GM21786 (cell line): ENCODE results near the gene DDB1.

Experiments used
- ATAC-seq: cut with Tn5 transposase; IDR thresholded peaks from one replicate; pipeline ENCODE4 v1.9.1; 2021; ENCODE audit not compliant: unreplicated experiment

Gene DDB1

DNA sequence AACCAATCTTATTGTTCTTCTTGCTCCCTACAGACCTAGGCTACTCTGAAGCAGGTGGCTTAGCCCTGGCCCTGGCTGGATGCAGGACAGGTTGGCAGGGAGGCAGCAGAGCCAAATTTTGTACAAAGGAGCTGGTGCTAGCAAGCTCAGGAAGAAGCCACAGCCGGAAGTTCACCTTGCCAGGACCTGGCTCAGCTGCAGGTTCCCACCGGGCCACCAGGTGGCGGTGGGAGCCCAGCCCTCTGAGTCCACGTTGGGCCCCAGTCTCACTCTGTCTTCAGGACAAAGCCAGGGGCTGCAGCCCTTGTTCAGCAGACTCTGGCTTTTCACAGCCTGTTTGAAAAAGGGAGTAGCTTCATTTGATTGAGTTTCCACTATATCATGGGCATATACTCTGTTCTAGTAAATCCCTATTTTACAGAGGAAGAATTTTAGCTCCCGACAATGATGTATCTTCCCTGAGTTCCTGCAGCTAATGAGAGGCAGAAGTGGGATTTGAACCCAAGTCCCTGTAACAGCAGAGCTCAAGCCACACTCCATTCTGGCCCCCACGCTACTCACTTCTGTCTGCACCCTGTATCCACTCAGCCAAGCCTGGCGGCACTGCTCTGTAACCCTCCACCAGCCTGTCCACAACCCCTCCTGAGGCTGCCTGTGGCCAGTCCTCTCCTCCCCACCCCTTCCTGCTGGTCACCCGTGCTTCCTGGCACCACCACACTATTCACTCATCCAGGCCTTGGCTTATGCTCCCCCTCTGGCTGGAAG, 3.4 kb upstream of the DDB1 start:
- peak; percentile 46 for ATAC-seq

DNA sequence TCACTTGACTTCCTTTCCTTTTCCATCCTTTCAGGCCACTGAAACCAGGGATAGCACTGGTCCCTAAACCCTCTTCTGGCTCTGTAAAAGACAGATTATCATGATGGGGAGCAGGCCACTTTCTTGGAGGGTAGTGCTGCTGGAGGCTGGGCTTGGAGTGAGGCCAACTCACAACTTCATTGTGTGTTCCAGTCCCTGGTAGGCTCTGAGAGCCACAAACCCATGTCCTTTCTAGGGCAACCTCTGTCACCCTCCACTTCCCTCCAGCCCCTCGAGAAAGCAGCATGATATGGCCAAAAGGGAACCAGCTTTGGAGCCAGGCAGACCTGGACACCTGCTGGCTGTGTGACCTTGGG, 2.4 kb upstream of the DDB1 start:
- no peak for ATAC-seq

DNA sequence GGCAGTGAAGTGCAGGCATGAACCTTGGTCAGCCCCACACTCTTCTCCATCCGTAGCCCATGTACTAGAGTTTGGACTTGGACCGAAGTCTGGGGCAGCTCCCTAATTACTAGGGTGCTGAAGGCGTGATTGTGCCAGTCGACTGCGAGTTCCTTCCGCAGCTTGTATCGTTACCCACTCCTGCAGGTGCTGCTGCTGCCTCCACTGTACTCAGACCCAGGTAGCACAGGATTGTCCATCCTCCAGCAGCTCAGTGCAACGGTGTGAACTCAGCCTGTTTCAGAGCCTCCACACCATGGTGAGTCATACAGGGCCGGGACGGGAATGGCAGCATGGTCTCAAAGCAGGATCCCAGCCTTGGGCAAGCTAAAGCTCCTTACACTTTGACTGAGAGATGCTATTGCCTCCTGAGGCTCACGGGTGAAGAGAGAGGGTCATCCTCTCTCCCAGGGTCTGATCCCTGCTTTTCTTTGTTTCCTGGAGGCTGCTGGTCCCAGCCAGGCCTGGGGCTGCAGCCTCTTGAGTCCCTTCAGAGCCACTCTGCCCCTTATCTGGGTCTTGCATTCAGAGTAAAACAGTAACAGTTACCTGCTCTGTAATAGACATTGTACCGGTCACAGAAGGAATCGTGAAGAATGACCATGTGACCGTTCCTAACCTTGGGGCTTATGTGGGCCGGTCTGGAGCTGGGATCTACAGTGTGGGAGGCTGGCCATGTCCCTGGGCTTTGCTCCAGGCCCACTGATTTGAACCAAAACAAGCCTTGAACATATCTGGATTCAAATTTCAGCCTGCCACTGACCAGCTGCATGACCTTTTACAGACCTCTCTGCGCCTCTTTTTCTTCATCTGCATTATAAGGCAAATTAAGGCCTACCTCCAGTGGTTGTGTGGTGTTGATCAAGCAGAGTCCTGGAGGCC, 1.8 kb upstream of the DDB1 start:
- no peak for ATAC-seq

DNA sequence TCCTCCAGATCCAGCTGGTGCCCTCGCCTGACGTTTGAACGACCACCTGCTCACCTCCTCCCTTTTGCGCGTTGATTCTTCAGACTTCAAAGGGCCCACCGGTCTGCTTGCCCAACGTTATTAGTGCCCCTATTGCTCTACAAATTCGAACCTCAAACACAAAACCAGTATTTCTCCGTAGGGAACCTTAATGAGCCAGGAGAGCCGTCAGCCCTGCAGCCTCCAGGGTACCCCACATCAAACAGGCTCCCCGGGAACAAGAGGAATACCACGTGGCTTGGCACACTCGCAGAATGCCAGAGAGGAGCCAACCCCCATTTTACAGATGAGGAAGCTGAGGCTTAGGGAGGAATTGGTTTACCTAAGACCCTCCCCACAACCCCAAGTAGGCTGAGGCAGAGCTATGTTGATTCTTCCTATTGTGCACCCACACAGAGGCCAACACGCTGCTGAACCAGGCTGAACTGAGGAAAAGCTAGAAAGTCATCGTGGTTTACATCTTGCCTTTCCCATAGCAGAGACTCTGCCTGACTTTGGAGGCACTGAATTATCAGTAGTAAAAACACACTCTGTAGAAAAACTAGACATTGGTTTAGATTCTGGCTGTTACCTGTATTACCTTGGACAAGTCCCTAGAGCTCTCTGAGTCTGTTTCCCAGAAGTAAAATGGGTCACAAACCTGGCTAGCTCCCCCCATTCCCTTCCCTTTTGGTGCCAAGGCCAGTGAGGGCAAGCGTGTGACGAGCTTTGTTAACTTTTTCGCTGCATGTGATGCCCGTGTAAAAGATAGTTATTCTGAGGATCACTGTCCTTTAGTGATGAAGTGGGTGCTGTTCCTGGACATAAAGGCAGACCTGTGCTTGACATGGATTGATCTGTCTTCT, 887 bp upstream of the DDB1 start:
- ATAC-seq = no peak

DNA sequence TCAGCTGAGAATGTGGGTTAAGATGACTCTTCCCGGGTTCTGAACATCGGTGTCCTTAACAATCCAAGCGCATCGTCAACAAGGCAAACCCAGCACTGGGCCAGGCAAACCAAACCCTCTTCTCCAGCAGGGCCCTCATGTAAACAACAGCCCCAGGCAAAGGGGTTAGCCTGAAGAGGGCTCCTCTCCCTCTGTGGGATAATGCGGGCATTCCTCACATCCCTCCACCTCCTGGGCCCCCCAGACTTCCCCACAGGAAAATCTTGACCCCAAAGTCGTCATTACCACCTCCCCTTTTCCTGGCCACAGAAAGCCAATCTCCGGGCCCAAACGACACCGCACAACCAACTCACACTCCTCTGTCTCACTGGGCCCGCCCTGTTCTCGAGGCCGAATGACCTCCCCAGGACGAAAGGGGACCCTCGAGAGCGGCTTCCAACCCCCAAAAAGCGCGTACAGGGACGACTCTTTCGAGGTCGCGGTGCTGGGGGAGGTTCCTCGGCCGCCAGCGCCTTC, 566 bp downstream of the DDB1 start:
- no peak for ATAC-seq

DNA sequence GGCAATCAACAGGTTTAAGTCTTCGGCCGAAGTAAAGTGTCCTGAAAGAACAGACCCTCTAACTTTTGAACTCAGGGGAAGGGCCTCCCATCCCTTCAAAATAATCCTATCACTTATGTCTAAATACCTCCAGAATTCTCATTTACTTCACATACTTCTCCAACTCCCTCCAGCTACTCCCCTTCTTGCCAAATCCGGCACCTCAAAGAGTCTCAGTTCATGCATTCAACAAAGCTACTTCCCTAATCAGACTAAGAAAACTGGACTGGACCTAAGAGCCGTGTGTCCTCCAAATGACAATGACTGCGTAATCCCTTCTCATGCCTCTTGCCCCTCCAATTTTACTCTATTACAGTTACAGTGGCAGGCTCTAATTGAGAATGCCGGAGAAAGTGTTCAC, 1.3 kb downstream of the DDB1 start:
- no peak for ATAC-seq

DNA sequence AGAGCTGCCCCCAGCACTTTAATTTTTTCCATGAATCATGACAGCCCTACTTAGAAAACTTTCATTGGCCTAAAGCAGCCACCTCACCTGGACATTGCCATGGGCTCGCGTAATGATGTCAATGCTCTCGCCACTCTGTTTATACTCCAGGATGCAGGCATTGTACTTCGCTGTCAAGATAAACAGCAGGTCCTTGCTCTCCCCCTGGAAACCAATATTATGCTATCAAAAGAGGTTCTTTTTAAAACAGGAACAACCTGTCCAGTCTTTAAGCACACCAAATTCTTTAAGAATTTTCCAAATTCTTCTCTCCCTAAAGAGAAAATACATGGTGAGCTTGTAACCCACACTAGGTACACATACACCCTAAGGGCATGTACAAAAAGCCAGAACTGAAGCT, 3.0 kb downstream of the DDB1 start:
- ATAC-seq = no peak

DNA sequence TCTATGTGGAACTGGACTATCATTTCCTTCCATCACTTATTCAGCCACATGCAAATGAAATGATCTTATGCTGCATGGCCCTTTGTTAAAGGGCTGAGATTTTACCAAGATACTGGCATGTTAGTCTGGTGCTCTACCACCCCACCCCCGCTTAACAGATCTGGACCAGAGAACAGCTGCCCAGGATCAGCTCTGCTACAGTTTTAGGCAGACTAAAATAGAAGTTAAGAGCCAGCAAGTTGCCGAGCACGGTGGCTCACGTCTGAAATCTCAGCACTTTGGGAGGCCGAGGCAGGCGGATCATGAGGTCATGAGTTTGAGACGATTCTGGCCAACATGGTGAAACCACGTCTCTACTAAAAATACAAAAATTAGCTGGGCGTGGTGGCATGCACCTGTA, 4.6 kb downstream of the DDB1 start:
- ATAC-seq = no peak

DNA sequence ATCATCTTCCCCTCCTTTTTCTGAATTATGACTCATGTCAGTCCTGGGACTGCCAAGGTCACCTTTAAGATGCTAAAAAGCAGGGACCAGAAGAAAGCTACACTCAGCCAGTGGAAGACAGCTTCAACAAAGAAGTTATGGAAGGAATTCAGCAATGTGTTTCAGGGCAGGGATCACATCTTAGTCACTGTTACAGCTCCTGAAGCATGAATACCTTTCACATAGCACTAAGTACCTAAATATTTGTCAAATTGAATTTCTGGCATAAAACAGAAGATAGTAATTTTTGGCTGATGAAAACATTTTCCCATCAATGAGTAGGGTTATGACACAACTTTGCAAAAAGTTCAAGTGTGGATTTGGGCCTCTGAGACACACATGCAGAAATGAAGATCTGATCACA, 5.2 kb downstream of the DDB1 start:
- no peak for ATAC-seq

DNA sequence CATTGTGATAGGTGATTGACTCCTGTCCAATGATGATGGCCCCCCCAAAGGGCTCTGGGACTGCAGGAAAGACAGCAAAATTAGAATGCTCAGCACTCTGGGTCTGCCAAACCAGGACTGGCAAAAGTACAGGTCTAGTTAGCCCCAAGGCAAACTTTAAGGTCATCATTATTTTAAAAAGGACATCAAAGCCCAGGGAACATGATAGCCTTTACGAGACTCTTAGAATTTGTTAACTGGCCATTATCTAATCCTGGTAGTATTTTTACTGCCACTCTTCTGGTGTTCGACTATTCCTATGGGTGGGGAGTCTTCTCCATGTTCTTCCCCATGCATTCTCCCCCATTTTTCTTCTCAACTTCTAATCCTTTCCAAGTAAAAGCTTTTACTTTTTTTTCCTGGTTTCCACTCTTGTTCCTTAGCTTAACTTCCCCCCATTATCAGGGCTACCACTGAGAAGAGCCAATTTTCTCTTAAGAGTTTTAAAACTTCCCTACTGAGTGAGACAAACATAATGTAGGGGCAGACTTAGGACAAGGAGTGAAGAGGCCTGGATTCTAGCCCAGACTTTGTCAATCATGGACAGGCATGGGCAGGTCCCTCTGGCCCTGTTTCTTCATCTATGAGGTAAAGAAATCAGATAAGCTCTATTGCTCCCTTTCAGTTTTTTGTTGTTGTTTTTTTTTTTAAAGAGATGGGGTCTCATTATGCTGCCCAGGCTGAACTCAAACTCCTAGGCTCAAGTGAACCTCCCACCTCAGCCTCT, 7.1 kb downstream of the DDB1 start:
- ATAC-seq = no peak

DNA sequence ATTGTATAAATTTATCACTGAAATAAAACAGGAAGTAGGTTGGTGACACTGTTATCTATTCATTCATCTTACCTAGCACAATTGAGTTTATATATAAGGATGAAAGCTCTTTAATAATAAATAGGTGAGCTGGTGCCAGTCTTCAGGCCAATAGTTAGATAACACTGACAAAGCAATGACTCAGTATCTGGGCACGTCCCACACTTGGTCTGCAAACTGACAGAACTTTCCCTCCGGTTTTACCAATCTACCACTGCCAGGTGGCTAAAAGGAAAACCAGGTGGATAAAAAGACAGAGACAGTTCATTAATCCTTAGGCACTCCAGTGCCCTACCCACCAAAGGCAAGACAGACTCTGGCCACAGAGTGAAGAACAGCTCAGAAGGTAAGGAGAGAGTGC, 17.6 kb downstream of the DDB1 start:
- no peak for ATAC-seq

DNA sequence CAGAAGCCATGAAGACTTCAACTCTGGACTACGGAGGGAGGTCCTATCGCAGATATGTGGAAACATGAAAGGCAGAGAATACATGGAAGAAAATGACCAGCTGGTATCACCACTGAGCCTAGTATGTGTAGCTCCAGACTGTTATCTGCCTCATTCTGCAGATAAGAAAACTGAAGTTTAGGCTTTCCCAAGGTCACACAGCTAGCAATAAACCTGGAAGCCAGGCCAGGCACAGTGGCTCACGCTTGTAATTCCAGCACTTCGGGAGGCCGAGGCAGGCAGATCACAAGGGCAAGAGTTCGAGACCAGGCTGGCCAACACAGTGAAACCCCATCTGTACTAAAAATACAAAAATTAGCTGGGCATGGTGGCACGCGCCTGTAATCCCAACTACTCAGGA, 22.2 kb downstream of the DDB1 start:
- no peak for ATAC-seq

DNA sequence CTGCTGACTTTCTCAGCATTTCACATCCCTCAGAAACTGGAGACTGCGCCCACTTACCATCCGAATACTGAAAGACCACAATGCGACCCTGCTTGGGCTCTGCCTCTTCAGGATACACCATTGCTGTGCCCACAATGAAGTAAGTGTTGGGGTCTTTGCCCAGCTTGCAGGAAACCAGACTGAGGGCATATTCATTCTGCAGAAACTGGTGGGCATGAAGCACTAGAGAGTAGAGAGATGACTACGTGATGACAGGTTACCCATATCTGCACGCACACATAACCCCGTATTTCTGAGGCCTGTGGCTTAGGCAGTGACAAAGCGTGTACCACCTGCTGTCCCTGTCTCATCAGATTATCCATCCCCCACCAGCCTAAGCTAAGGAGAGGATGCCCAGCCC, 23.2 kb downstream of the DDB1 start:
- no peak for ATAC-seq

DNA sequence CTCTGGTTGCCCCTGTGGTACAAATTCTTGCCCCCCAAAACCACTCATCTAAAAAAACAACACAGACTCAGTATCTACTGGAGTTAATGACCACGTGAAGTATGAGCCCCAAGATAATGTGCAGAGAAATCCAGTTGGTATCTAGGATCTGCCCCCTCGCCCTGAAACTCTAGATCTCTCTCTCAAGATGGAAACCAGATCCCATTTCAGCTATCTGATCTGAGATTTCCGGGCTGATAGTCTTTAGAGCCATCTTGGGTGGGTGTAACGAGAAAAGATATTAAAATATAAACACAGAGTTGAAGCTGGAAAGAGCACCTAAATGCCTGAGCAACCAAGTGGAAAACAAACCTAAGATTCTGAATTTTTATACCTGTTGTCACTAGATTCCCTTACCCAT, 23.8 kb downstream of the DDB1 start:
- ATAC-seq = no peak

DNA sequence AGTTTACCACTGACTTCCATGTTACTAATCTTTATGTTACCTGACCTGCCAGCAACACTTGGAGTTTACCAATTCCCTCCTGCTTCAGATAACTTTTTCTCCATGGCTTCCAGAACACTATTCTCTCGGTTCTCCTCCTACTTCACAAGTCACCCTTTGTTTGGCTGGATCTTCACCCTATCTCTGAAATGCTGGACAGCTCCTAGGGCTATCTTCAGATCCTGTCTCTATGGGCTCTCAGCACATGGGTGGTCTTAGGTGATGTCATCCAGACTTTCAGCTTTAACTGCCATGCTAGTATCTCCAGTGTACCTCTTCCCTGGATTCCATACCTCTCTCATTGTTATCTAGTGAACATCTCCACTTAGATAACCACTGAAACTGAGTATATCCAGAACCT, 25.6 kb downstream of the DDB1 start:
- ATAC-seq = no peak

DNA sequence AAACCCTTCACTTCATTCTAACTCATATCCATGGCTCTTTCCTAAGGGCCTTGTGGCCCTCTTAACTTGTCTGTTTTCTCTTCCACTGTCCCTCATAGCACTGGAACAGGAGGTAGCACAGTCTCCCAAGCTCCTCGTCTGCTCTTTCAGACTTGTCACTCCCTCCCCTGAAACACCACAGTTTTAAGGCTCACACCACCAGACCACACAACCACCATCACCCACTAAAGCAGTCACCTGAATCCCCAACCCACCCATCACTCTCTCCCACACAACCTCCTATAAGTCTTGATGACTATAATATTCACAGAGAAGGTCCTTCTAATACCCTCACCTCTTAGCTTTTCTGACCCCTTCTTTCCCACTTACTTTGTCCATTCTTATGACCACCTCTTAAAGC, 26.7 kb downstream of the DDB1 start:
- no peak for ATAC-seq

DNA sequence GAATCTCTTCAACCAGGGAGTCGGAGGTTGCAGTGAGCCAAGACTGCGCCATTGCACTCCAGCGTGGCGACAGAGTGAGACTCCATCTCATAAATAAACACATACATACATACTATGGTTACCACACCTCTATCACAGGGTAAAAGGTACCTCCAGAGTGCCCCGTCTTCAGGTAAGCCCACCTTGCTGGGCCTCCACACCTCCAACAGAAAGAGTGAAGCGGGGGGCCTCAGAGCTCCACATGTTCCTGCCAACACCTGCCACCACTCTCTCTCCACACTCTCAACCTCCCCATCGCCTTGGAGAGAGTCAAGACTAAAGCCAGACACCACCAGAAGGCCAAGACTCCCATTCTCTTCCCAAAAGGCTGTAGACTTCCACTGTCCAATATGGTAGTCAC, 27.5 kb downstream of the DDB1 start:
- no peak for ATAC-seq

DNA sequence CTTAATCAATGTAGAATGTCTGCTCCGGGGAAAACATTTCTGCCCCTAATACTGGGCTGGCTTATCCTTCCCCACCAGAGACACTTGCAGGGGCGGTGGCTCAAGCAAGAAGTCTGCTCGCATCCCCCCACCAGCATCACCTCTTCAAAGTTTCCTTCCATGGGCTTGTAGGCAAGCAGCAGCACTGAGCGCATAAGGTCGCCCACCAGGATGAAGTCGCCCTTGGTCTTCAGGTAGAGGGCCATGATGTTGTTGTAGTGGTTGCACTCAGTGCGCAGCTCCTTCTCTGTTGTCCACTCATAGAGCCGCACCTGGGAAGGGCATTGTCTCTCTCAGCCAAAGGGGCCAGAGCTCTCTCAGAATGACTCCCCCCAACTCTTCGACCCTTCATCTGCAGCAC, 29.2 kb downstream of the DDB1 start:
- ATAC-seq = no peak

DNA sequence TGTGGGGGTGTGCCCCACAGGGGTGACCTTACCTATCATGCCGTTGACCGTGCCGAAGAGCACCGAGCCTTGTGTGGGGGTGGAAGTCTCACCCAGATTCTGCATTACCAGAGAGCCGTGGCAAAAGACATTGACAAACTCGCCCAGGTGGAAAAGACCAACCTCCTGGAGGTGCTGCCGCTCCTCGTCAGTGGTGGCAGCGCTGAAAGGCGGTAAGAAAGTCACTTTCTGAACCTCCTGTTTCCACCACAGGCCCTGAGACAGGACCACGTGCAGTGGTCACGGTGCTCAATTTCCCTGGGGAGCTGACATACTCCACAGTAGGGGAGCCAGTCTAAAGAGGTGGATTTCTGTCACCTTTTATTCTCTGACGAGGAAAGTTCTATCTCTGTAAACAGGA, 30.4 kb downstream of the DDB1 start:
- no peak for ATAC-seq

DNA sequence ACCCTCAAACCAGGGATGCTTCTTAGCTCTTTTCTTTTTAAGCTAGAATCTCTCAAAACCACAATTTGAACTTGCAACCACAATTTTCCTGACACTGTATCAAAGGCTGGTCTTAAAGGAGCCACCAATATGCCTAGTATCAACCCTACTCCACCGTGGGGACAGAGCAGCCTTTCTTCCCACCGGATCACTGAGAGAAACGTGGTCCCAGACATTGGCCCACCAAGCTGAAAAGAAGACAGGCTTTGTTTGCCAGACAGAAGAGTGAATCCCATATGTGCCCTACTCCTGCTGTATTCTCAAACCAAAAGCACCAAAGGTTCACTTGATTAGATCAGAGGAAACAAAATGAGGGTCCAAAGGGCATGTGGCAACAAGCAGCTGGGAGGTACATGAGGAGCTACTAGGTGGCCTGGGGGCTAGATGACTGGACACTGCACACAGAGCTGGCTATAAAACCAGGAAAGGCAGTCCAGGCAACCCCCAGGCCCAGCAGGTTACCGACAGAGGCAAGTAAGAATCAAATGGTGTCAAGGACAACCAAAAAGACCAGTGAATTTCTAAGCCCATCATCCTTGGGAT, 34.2 kb downstream of the DDB1 start:
- no peak for ATAC-seq
